HepG2 (cell line): ENCODE results near the gene NT5DC1. TPM values are rescaled to one million over a fixed set of nuclear protein-coding genes. Genes with fewer than 3 reads are reported as not detected.

Experiments
- CEBPG ChIP-seq: IDR thresholded peaks from 2 replicates; pipeline ENCODE4 v1.6.1; 2016
- CREB1 ChIP-seq, 2 experiments: fragments of 450-650 bp in 1 of 2; IDR thresholded peaks; 2 replicates each; pipeline ENCODE4 v1.6.1; 2016 to 2017; ENCODE audit warnings: control low read depth in 1 of 2, mild to moderate bottlenecking in 1 of 2, missing compliant biosample characterization in 1 of 2, missing genetic modification characterization in 1 of 2
- EHMT2 ChIP-seq: fragments of 200-600 bp; sonication (generic); IDR thresholded peaks from 2 replicates; pipeline ENCODE4 v1.7.0; 2017; ENCODE audit warnings: antibody characterized with exemption, low read depth, low read length, borderline replicate concordance
- NR2C2 ChIP-seq: sonication (generic); formaldehyde crosslinking; IDR thresholded peaks from 2 replicates; pipeline ENCODE4 v1.4.0; 2020; ENCODE audit warnings: missing genetic modification reagents, mild to moderate bottlenecking, moderate library complexity, borderline replicate concordance
- SMYD3 ChIP-seq: sonication (generic); formaldehyde crosslinking; IDR thresholded peaks from 2 replicates; pipeline ENCODE4 v1.8.1; 2023; ENCODE audit warnings: mild to moderate bottlenecking, missing genetic modification reagents
- SOX13 ChIP-seq, 3 experiments: fragments of 450-650 bp in 1 of 3; sonication (generic) in 1 of 3; formaldehyde crosslinking in 1 of 3; IDR thresholded peaks in 2 of 3; conservative IDR thresholded peaks in 1 of 3; 2 replicates each; pipeline versions ENCODE4 v1.5.0 to v1.6.1; 2016 to 2020; ENCODE audit warnings: antibody characterized with exemption in 1 of 3, mild to moderate bottlenecking in 1 of 3, missing compliant biosample characterization in 1 of 3, missing genetic modification reagents in 1 of 3, moderate library complexity in 1 of 3
- SOX6 ChIP-seq, 2 experiments: fragments of 450-650 bp in 1 of 2; sonication (generic) in 1 of 2; formaldehyde crosslinking in 1 of 2; IDR thresholded peaks; 2 replicates each; pipeline versions ENCODE4 v1.4.0 to v1.6.1; 2017 to 2020; ENCODE audit warnings: antibody characterized with exemption in 1 of 2, mild to moderate bottlenecking in 1 of 2, missing genetic modification reagents in 1 of 2
- ZFX ChIP-seq: sonication (generic); formaldehyde crosslinking; IDR thresholded peaks from 2 replicates; pipeline ENCODE4 v1.4.0; 2020; ENCODE audit warnings: mild to moderate bottlenecking, low read depth, missing genetic modification reagents, moderate library complexity
- ZGPAT ChIP-seq: IDR thresholded peaks from 2 replicates; pipeline ENCODE4 v1.6.1; 2016; ENCODE audit warnings: mild to moderate bottlenecking
- ZNF292 ChIP-seq: sonication (generic); formaldehyde crosslinking; IDR thresholded peaks from 2 replicates; pipeline ENCODE4 v1.8.1; 2022; ENCODE audit warnings: mild to moderate bottlenecking, low read depth, missing genetic modification reagents, borderline replicate concordance
- polyA plus RNA-seq, 8 experiments: library from polyadenylated mRNA; depleted of rRNA in 3 of 8; stranded (reverse) in 7 of 8; unstranded in 1 of 8; fragments of >200 nt; fragmentation: Illumina TruSeq in 4 of 8; extraction: Trizol in 4 of 8; gene quantifications; 2 replicates each; pipeline versions ENCODE4 v1.2.1 to v1.2.3, GENCODE V29; 2011 to 2016; ENCODE audit warnings: low read depth in 4 of 8, missing spikeins in 1 of 8, mixed read lengths in 1 of 8; ENCODE audit not compliant: insufficient read depth in 1 of 8
- total RNA-seq, 5 experiments: library from RNA; depleted of rRNA; stranded (reverse); fragments of >200 nt; fragmentation: Illumina TruSeq; extraction: Trizol; gene quantifications; 2 replicates each; pipeline ENCODE4 v1.2.3, GENCODE V29; 2016; ENCODE audit warnings: low read depth in 1 of 5
- TF ChIP-seq, protein P1 (sequence below): IDR thresholded peaks from 2 replicates; pipeline ENCODE4 v1.4.0; 2020; ENCODE audit warnings: mild to moderate bottlenecking, missing genetic modification reagents
- TF ChIP-seq, protein P2 (sequence below), 2 experiments: sonication (generic) in 1 of 2; formaldehyde crosslinking in 1 of 2; IDR thresholded peaks; 2 replicates each; pipeline versions ENCODE4 v1.4.0 to v1.6.1; 2016 to 2020; ENCODE audit warnings: borderline replicate concordance in 1 of 2, low read depth in 1 of 2, mild to moderate bottlenecking in 1 of 2, missing genetic modification reagents in 1 of 2
- TF ChIP-seq, protein P3 (sequence below), 2 experiments: fragments of 450-650 bp in 1 of 2; sonication (generic) in 1 of 2; formaldehyde crosslinking; IDR thresholded peaks; 2 replicates each; pipeline versions ENCODE4 v1.5.0 to v1.8.0; 2020 to 2022; ENCODE audit warnings: mild to moderate bottlenecking in 1 of 2, missing genetic modification reagents in 1 of 2

The NT5DC1 gene
- total and polyA plus RNA-seq, 2 of the 13 experiments (the other 11 are each of a cell fraction or from before 2014, with no cell fraction given) = 27.0 to 56.1 TPM

DNA sequence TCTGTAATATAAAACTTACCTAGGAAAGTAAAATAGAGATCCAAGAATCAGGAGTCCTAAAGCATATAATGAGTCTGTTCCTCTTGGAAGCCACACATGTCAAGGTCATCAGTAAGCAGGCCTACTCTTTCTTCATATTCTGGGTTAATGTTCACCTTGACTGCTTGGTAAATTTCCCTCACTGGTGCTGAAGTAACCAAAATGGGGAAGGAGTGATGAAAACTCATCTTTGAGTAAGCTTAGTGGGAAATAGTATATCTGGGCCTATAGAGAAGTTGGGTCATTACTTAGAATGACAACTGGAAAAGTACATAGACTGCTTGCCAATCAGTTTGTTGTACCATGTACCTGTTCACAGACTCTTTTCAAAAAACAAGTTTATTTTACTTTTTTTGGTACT, 146.6 kb downstream of the NT5DC1 start (continued):
- TF ChIP-seq, protein P1, sequence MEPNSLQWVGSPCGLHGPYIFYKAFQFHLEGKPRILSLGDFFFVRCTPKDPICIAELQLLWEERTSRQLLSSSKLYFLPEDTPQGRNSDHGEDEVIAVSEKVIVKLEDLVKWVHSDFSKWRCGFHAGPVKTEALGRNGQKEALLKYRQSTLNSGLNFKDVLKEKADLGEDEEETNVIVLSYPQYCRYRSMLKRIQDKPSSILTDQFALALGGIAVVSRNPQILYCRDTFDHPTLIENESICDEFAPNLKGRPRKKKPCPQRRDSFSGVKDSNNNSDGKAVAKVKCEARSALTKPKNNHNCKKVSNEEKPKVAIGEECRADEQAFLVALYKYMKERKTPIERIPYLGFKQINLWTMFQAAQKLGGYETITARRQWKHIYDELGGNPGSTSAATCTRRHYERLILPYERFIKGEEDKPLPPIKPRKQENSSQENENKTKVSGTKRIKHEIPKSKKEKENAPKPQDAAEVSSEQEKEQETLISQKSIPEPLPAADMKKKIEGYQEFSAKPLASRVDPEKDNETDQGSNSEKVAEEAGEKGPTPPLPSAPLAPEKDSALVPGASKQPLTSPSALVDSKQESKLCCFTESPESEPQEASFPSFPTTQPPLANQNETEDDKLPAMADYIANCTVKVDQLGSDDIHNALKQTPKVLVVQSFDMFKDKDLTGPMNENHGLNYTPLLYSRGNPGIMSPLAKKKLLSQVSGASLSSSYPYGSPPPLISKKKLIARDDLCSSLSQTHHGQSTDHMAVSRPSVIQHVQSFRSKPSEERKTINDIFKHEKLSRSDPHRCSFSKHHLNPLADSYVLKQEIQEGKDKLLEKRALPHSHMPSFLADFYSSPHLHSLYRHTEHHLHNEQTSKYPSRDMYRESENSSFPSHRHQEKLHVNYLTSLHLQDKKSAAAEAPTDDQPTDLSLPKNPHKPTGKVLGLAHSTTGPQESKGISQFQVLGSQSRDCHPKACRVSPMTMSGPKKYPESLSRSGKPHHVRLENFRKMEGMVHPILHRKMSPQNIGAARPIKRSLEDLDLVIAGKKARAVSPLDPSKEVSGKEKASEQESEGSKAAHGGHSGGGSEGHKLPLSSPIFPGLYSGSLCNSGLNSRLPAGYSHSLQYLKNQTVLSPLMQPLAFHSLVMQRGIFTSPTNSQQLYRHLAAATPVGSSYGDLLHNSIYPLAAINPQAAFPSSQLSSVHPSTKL = peak; percentile 92
- TF ChIP-seq ZFX (CRISPR knock-in tag) = 0 out of 2 replicates have a peak, but pooled peaks have one; percentile 37
- TF ChIP-seq, protein P2, sequence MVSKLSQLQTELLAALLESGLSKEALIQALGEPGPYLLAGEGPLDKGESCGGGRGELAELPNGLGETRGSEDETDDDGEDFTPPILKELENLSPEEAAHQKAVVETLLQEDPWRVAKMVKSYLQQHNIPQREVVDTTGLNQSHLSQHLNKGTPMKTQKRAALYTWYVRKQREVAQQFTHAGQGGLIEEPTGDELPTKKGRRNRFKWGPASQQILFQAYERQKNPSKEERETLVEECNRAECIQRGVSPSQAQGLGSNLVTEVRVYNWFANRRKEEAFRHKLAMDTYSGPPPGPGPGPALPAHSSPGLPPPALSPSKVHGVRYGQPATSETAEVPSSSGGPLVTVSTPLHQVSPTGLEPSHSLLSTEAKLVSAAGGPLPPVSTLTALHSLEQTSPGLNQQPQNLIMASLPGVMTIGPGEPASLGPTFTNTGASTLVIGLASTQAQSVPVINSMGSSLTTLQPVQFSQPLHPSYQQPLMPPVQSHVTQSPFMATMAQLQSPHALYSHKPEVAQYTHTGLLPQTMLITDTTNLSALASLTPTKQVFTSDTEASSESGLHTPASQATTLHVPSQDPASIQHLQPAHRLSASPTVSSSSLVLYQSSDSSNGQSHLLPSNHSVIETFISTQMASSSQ (IDR thresholded peaks at IDR 0.05; ENCODE audit: low read depth) = peak; percentile 90
- TF ChIP-seq, protein P2 (CRISPR knock-in tag; IDR thresholded peaks at IDR 0.05; ENCODE audit: borderline replicate concordance) = peak; percentile 94
- TF ChIP-seq CREB1 (IDR thresholded peaks at IDR 0.05) = no peak
- TF ChIP-seq CREB1 (CRISPR knock-in tag; IDR thresholded peaks at IDR 0.05) = 0 out of 2 replicates have a peak, but pooled peaks have one; percentile 3
- peak; percentile 84 for TF ChIP-seq CEBPG
- TF ChIP-seq EHMT2 = 0 out of 2 replicates have a peak, but pooled peaks have one; percentile 9
- peak; percentile 55; the same call in 1 of the 2 replicates for TF ChIP-seq ZNF292 (CRISPR knock-in tag)
- no peak for TF ChIP-seq NR2C2 (CRISPR knock-in tag)
- peak; percentile 52; the same call in 1 of the 2 replicates for TF ChIP-seq ZGPAT (CRISPR knock-in tag)
- TF ChIP-seq SMYD3 (CRISPR knock-in tag) = peak; percentile 38; the same call in 1 of the 2 replicates
- TF ChIP-seq SOX6 (IDR thresholded peaks at IDR 0.05) = no peak
- TF ChIP-seq SOX6 (CRISPR knock-in tag; IDR thresholded peaks at IDR 0.05) = peak; percentile 51; the same call in 1 of the 2 replicates
- TF ChIP-seq SOX13 (IDR thresholded peaks at IDR 0.05) = no peak
- TF ChIP-seq SOX13 (CRISPR knock-in tag; conservative IDR thresholded peaks at IDR 0.05 in 1 of 2, IDR thresholded peaks at IDR 0.05 in 1 of 2) = peak in 1 of 2 experiments; percentile 74; a peak in 2 of 4 replicates
- TF ChIP-seq, protein P3, sequence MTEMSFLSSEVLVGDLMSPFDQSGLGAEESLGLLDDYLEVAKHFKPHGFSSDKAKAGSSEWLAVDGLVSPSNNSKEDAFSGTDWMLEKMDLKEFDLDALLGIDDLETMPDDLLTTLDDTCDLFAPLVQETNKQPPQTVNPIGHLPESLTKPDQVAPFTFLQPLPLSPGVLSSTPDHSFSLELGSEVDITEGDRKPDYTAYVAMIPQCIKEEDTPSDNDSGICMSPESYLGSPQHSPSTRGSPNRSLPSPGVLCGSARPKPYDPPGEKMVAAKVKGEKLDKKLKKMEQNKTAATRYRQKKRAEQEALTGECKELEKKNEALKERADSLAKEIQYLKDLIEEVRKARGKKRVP (CRISPR knock-in tag; IDR thresholded peaks at IDR 0.05) = peak in 1 of 2 experiments; percentile 64; a peak in 1 of 4 replicates
